Left ventricle myocardium inferior (tissue), 1 donor: ENCODE data around the gene DGKQ. TPM values are rescaled to one million over a fixed set of nuclear protein-coding genes. Genes with fewer than 3 reads are reported as not detected.
"Not testable (repeated sequence)": the region's sequence is repeated elsewhere in the genome, so short reads cannot be mapped to it uniquely, and the experiment has no call there.

ENCODE experiments used
- DNase-seq: peaks from one replicate; pipeline ENCODE4 v3.0.0-alpha.2; 2020
- H3K27ac ChIP-seq: fragments of 200-600 bp; replicated peaks from 2 replicates; pipeline ENCODE4 v1.8.0; 2021
- H3K27me3 ChIP-seq: fragments of 200-600 bp; 2 replicates; pipeline ENCODE4 v1.8.0; 2021; ENCODE audit warnings: low read depth
- H3K36me3 ChIP-seq: fragments of 200-600 bp; 2 replicates; pipeline ENCODE4 v1.8.0; 2021
- H3K4me1 ChIP-seq: fragments of 200-600 bp; 2 replicates; pipeline ENCODE4 v1.8.0; 2021
- H3K4me3 ChIP-seq: fragments of 200-600 bp; 2 replicates; pipeline ENCODE4 v1.8.0; 2021; ENCODE audit warnings: mild to moderate bottlenecking, moderate library complexity
- H3K9me3 ChIP-seq: fragments of 200-600 bp; replicated peaks from 2 replicates; pipeline ENCODE4 v1.8.0; 2021
- intact Hi-C: fragments of 100-400 bp; cut with micrococcal nuclease; formaldehyde crosslinking; loops from one replicate; pipeline ENCODE4 v1.11.0; 2022
- total RNA-seq: library from RNA; stranded (reverse); fragmentation: NEBNext Ultra II Directional; extraction: Animal tissue kit (Norgen Biotek cat#: 25700); gene quantifications from one replicate; pipeline ENCODE4 v1.2.1, GENCODE V29; 2021
- TF ChIP-seq, protein P1 (sequence below): fragments of 200-600 bp; IDR thresholded peaks from 2 replicates; pipeline ENCODE4 v1.8.0; 2021; ENCODE audit warnings: antibody characterized with exemption, mild to moderate bottlenecking, borderline replicate concordance
- donor health status: DM: no; HTN: yes; CAD: no; lungs with severe emphysema.

DGKQ gene
- total RNA-seq, 1 donor from 2014 or later = 3.5 TPM

DNA sequence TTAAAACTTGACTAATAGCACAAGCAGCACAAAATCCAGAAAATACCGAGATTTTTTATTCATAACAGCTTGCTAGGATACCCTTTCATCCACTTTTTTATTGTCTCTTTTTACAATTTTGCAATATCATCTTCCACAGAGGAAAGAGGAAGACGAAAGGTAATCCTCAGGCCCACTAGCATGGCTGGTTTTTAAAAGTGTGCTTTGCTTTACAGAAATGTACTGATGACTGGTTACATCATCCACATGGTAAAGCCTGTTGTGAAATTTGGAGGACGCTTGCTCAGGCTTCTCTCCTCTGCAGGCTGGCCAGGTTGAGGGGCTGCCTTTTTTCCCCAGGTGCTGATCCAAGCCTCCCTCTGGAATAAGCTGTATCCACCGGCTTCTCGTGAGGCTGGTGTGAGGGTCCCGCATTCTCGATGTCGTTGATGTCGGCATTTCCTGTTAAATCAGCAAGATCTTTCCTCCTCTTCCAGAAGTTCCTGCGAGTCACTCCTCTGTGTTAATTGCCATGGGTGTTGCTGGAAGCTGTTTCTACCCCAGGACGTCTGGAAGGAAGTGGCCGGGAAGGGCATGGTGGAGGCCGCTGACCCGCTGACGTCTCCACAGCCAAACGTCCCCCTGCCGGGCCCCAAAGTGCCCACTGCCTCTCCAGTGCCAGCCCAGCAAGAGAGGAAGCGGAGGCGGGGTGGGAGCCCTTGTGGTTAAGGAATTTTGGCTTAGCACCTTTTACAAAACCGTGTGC lies 5.8 kb upstream of the DGKQ start:
- Histone ChIP-seq H3K9me3 (no peaks in the 10 kb centered on the region), H3K27me3 (no peaks in the 10 kb centered on the region), H3K36me3 (no peaks in the 10 kb centered on the region), H3K4me1 (peaks cover under 1% of the 10 kb centered on the region), H3K27ac (no peak overlapping the region), H3K4me3 (no peak overlapping the region)
- no peak for DNase-seq
- TF ChIP-seq, protein P1, sequence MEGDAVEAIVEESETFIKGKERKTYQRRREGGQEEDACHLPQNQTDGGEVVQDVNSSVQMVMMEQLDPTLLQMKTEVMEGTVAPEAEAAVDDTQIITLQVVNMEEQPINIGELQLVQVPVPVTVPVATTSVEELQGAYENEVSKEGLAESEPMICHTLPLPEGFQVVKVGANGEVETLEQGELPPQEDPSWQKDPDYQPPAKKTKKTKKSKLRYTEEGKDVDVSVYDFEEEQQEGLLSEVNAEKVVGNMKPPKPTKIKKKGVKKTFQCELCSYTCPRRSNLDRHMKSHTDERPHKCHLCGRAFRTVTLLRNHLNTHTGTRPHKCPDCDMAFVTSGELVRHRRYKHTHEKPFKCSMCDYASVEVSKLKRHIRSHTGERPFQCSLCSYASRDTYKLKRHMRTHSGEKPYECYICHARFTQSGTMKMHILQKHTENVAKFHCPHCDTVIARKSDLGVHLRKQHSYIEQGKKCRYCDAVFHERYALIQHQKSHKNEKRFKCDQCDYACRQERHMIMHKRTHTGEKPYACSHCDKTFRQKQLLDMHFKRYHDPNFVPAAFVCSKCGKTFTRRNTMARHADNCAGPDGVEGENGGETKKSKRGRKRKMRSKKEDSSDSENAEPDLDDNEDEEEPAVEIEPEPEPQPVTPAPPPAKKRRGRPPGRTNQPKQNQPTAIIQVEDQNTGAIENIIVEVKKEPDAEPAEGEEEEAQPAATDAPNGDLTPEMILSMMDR = no peak
- intact Hi-C loops = no loop called here

DNA sequence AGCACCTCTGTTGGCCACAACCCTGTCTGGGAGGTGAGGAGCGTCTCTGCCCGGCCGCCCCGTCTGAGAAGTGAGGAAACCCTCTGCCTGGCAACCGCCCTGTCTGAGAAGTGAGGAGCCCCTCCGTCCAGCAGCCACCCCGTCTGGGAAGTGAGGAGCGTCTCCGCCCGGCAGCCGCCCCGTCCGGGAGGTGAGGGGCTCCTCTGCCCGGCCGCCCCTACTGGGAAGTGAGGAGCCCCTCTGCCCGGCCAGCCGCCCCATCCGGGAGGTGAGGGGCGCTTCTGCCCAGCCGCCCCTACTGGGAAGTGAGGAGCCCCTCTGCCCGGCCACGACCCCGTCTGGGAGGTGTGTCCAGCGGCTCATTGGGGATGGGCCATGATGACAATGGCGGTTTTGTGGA lies 2.6 kb upstream of the DGKQ start:
- H3K27me3 ChIP-seq, H3K9me3 ChIP-seq, H3K4me3 ChIP-seq, H3K36me3 ChIP-seq, DNase-seq, intact Hi-C loops, H3K27ac ChIP-seq: not testable (repeated sequence)
- H3K4me1 ChIP-seq = peaks cover 27% of the 10 kb centered on the region

DNA sequence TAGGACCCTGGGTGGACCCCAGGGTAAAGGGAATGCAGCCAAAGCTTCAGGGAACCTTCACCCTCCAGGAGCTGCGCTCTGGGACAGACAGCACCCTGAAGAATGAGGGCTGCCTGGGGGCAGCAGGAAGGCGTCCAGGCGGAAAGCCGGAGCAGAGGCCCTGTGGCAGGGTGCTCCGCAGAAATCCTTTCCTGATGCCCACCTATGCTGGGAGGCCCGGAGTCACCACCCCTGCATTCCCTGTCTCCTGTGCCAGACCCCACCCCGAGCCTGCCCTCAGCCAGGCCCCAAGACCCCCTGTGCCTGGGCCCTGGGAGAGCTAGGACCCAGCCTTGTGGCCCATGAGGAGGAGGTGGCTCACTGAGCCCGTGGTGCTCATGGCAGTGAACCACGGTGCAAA lies 1.3 kb upstream of the DGKQ start:
- H3K27me3 ChIP-seq = no peaks in the 10 kb centered on the region
- H3K4me3 ChIP-seq = no peak overlapping the region
- TF ChIP-seq, protein P1 = no peak
- intact Hi-C loops = no loop called here
- peaks cover 29% of the 10 kb centered on the region for H3K4me1 ChIP-seq
- no peaks in the 10 kb centered on the region for H3K9me3 ChIP-seq
- DNase-seq = no peak
- no peak overlapping the region for H3K27ac ChIP-seq
- H3K36me3 ChIP-seq = no peaks in the 10 kb centered on the region

DNA sequence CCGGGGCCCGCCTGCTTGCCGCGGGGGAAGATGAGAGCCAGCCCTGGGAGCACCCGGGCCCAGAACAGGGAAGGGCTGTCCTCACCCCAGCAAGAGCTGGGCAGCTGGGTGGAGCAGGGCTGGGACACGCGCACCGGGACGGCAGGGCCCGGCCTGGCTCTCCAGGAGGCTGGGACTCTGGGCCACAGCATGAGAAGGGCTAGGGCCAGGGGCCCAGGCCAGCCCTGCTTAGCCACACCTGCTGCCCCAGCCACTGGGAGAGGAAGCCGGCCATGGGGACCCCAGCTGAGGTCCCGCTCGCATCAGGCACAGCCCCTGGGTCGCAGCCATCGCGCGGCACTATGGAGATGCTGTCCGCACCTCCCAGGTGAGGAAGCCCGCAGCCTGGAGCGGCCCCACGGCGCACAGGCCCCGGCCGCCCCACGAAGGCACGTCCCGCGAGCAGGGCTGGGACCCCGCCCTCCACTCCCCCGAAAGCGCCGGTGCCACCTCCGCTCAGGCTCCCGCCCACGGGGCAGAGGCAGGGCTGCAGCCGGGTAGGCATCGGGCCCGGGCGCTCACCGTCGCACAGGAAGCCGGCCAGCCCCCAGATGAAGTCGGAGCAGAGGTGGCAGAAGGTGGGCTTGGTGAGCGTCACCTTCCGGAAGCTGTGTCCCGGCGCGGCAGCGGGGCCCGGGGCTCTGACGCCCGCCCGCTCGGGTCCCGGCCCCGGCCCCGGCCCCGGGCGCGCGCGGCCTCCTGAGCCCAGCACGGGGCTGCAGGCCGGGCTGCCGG lies 531 bp downstream of the DGKQ start:
- Histone ChIP-seq H3K36me3 (no peaks in the 10 kb centered on the region), H3K27me3 (peaks cover 10% of the 10 kb centered on the region), H3K4me3 (peak overlapping the region; percentile 90), H3K27ac (no peak overlapping the region), H3K9me3 (no peaks in the 10 kb centered on the region), H3K4me1 (peaks cover 37% of the 10 kb centered on the region)
- intact Hi-C loops = no loop called here
- TF ChIP-seq, protein P1 = no peak
- peak; percentile 40 for DNase-seq

DNA sequence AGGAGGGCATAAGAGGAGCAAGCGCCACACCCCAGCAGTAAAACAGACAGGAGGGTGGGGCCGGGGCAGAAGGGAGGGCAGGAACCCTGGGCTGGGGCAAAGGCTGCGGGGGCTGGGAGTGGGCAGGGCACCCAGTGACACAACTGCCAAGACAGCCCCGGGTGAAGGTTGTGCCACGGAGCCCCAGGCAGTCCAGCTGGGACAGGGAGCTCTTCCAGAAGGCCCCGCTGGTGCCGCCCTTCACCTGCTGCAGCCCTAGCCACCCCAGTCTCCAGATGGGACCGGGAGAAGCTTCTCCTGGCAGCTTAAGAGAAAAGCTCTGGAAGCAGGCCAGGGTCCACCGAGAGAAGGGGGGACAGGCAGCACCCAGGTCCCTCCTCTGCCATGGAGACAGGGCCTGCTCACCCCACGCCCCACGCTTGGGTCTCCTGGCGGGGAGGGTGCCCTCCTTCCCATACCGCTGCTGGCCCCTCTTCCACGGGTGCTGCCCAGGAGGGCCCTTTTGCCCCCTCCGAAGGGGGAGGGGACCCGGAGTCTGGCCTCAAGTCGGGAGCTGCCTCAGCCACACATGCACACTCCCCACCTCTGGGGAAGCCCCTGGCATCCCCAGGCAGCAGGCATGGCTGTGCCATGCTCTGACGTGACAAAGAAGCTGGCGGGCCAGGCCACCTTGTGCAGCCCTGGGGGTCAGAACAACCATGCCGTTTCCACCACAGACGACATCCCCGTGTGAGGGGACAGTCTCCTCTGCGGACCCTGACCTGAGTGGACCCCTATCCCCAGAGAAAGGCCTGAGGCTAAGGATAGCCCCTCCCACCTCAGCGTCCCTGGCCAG lies 1.5 kb downstream of the DGKQ start:
- Histone ChIP-seq H3K36me3 (peaks cover 3% of the 10 kb centered on the region), H3K27me3 (peaks cover 14% of the 10 kb centered on the region), H3K4me1 (peaks cover 42% of the 10 kb centered on the region), H3K4me3 (peak overlapping the region; percentile 90), H3K9me3 (no peaks in the 10 kb centered on the region), H3K27ac (no peak overlapping the region)
- no peak for DNase-seq
- intact Hi-C loops = no loop called here
- TF ChIP-seq, protein P1 = no peak
